IPS-11a (cell line): Measurements from ENCODE around the gene CCDC160.
"Not testable (repeated sequence)": the region's sequence is repeated elsewhere in the genome, so short reads cannot be mapped to it uniquely, and the experiment has no call there.

Source experiments
- H3K4me3 ChIP-seq: one replicate; pipeline ENCODE4 v1.5.1; 2013; ENCODE audit warnings: low read depth, low read length, control low read depth

CCDC160 gene

DNA sequence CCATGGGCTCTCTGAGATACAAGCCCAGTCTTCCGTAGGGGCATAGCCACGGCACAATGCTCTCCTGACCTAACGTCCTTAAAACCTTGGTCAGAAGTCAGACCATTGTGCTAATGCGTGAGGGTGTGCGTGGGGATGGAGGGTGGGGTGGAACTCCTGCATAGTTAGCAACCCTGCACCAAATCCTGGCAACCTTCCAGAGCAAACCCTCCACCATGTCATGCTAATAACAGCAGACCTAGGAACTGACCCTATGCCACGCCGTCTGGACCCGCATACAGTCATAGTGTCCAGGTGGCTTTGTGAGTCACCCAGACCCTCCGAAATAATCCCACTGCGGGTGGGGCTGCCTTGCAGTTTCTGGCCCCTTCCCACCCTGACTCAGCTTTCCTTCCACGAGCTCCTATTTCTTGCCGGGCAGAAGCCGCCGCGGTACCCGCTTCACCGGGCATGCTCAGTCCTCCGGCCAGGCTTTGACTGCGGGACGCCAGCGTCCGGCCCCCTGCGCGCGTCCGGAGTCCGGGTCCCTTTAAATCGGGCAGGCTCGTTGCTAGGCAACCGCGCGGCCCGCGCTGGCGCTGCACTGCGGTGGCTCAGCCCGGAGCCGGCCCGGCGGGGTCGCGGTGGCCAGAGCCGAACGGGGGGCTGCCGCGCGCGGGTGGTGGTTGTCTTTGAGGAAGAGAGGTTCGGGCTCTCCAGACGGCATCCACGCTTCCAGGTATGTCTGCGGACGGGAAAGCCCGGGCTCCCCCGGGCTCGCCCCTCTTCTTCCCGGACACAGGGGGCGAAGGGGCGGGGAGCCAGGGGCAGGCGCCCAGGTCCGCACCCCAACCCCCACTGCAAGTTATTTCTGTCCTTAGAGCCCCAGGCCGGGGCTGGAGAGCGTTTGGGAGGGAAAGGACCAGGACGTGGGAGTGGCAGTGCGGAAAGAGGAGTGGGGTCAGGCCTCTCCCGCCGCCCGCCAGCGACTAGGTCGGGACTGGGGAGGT is at the start of gene CCDC160:
Gene CCDC160, plus strand, starts transcription at position 557 of the 989 bp plus-strand sequence. CDS start 7,619 bp downstream, outside the sequence.
- H3K4me3 ChIP-seq: peak within 1 kb of the TSS; percentile 30

DNA sequence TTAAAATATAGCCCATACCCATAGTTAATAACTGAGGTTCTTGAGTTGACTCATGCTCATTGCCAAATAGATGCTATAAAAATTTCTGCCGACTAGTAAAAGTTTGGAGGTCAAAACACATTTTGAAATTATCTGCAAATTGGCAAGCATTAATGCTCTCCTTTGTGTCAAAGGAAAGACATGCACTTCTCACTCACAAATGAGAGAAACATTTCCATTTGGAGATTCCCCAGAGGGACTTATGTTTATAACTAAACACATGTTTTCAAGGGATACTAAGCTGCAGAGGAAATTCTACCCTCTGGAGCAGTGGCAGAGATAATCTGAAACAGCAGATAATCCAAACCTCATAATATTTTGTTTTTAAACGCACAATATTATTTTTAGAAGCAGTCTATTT is 45.7 kb upstream of the CCDC160 start:
- no peak overlapping the region for H3K4me3 ChIP-seq

DNA sequence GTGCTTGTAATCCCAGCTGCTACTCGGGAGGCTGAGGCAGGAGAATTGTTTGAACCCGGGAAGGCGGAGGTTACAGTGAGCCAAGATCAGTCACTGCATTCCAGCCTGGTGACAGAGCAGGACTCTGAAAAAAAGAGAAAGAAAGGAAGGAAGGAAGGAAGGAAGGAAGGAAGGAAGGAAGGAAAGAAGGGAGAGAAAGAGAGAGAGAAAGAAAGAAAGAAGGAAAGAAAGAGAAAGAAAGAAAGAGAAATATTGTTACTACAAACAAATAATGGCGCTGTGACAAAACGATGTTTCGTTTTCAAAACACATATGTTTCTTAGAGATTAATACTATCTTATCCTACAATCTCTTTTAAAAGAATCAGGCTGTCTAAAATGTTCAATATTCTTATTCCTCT is 42.1 kb upstream of the CCDC160 start:
- H3K4me3 ChIP-seq: no peak overlapping the region

DNA sequence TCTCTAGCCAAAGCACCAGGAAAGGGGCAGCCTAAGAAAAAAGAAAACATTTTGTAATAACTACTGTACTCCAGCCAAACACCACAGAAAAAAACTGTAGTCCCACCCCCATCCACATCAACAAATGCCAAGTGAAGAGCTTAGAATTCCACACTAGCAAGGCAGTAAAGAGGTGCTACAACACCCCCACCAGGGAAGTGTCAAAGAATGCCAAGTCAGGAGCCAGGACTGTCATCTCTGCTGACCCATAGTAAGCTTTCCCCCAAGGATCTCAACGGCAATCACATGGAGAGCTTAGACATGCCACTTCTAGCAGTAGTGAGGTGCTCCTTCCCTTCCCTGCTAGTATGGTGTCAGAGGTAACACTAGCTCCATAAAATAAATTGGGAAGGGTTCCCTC is 34.4 kb upstream of the CCDC160 start:
- H3K4me3 ChIP-seq: no peak overlapping the region

DNA sequence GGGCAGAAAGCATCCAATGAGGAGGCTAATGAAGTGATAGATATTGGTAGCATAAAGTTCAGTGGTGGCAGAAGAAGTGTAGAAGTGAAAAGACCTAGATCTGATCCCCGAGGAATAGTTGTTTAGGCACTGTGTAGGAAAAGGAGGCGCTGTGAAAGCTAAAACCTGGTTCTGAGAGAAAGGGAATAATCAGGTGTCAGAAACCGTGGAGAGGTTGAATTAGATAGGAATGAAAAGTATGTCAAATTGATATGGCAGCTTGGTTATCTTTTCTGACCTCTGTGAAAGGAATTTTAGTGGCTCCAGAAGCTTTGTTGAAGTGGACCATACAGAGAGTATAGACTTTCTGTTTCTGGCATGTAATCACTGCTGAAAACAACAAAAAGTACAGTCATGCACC is 30.8 kb upstream of the CCDC160 start:
- no peak overlapping the region for H3K4me3 ChIP-seq

DNA sequence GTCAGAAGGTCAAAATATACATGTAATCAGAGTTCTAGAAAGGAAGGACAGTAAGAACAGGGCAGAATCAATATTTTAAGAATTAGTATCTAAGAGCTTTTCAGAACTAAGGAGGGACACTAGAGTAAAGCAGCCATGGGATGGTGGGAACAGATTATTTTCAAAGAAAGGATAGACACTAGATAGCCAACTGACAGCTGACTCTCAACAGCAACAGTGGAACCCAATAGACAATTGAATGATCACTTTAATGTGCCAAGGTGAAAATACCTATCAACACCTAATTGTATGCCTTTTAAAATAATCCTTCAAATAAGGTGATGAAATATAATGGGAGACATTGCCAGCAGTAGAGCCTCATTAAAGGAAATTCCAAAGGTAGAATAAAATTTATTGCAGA is 26.5 kb upstream of the CCDC160 start:
- no peak overlapping the region for H3K4me3 ChIP-seq

DNA sequence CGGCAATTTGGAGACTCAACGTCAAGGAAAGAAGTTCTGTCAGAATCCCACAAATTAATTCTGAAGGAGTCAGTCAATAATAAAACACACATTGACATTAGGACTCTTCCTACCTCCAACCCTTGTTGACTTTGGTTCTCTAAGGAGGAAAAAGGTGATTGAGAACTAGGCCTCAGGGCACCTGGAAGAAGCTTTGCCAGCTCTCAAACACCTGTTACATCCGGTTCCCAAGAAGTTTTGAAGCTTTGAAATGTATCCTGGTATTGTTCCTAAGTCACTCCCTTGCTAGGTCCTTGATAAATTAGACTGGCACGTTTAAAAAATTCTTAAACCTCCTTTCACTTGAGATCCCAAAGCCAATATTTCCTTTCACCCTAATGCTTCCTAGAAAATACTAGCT is 1.7 kb upstream of the CCDC160 start:
- no peak overlapping the region for H3K4me3 ChIP-seq

DNA sequence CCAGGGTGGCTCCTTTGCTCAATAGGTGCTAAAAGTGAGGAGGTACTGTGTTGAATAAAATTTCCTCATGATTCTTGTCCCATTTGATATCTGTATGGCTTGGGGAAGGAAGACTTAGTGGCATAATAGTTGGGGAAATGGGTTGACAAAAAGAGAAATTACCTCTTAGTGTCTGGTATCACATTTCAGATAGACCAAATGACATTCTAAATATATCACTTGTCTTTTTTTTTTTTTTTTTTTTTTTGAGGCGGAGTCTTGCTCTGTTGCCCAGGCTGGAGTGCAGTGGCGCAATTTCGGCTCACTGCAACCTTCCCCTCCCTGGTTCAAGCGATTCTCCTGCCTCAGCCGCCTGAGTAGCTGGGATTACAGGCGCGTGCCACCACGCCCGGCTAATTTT is 1.2 kb downstream of the CCDC160 start:
- not testable (repeated sequence) for H3K4me3 ChIP-seq

DNA sequence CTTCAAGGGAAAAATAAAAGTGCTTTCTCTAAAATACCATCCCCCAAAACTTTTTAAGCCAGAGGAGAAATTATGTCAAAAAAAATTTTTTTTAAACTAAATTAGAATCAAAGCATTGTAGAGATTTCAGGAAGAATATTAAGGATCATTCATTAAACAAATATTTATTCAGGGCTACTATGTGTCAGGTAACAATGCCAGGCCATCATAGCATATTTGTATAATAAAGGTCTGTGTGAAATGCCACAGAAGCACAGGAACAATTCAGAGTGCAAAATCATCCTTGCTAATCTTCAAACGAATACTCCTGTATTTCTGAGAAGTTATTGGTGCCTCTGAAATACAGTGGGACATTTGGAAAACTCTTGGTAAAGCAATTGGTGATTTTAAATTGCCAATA is 2.0 kb downstream of the CCDC160 start:
- no peak overlapping the region for H3K4me3 ChIP-seq

DNA sequence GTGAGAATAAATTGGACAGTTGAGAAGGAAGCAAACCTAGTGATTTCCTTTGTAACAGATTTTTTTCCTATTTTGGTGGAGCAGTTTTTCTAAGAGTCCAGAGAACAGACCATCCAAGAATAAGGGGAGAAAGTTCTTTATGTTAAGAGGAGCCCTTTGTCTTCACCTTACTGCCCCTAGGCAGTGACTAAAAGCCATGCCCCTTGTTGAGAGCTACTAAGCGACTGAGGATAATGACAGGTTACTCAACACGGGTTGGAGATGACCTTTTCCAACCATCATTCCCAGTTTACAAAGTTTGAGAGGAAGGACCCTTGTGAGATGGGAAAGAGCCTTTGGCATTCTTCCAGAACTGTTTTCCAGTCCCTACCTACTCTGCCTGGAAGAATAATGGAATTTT is 3.2 kb downstream of the CCDC160 start:
- H3K4me3 ChIP-seq: no peak overlapping the region

DNA sequence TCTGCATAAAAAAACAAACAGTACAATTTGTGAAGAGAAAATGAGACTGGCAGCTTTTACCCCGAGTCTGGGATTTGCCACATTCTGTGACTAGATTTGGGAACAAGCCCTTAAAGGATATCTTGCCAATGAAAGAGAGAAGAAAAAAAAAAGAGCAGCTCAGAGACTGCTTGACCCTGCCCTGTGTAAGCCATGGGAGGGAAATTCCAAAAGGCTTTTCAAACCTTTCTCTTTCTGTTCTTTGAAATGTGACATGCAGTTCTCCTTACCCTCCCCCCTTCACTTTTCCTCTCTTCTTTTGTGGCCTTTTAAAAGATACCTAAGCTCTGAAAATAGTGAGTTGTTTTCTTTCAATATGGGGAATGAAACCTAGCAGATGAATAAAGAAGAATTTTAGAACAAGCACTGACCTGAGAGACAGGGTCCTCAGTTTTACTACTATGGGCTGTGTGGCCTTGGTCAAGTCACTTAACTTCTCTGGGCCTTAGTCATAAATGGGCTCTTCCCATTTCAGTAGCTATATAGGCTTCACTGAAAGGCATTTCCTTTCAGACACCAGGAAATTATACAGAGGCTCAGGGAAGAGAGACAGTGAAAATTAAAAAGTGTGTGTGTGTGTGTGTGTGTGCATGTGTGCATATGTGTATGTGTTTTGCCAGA is 5.1 kb downstream of the CCDC160 start:
- H3K4me3 ChIP-seq: no peak overlapping the region

DNA sequence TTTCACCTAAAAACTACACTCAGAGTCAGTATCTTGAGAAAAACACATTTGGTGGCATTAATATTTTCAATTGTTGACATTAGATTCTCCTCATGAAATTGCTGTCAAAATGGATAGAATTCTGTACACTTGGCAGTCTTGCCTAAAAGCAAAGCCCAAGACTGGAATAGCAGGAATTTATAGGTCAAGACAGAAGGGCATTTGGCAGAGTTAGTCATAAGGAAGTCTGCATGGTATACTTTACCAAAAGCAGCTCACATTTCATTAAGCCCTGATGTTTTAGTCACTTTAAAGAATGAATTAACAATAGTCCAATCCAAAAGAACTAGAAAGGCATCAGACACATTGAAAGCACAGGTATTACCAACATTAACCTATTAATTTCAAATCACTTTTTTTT is 7.1 kb downstream of the CCDC160 start:
- no peak overlapping the region for H3K4me3 ChIP-seq

DNA sequence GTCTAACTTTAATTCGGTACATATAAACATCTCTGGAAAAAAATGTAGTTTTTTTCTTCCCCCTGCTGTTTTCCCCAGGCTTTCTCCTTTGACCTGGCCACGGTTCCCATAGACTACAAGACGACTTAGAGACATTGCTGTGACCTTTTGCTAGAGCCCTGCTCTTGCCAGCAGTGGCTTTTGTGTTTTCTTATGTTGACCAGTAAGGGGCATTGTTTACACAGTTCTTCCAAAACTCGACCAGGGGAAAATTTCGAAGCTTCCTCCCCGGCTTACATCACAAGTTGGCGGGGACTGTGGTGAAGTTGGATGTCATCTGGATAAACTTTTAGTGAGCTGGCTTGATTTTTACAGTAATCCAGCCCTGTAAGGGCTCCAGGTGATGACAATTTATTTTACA is 9.3 kb downstream of the CCDC160 start:
- H3K4me3 ChIP-seq: no peak overlapping the region

DNA sequence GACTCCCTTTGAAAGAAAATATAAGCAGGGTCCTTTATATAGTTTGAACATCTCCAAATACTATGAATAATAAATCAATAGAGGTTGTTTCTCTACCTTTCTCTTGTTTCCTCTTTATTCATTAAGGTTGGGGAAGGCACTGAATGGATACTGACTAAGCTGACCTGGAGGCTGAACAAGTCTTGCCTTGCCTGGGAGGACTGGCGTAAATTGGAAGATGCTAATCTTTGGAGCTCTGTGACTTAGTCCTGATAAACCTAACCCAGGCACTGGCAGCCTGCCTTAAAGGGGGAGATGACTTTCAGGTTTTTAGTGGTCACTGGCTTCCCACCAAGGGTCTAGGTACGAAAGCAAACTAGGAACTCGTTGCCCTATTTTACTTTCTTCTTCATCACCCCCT is 10.5 kb downstream of the CCDC160 start:
- no peak overlapping the region for H3K4me3 ChIP-seq

DNA sequence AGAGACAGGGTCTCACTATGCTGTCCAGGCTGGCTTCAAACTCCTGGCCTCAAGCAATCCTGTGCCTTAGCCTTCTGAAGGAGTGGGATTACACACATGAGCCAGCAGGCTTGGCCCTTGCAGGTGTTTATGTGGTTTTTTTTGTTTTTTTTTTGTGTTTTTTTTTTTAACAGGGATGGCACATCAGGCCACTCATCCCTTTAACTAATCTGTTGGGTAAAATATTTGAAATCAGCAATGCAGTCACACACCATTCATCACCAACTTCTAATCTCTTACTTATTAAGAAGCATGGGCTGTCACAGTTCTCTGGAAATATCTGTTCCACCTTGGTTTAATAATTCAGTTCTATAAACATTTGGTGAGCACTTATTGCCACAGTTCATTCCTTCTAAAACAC is 12.3 kb downstream of the CCDC160 start:
- H3K4me3 ChIP-seq: no peak overlapping the region

DNA sequence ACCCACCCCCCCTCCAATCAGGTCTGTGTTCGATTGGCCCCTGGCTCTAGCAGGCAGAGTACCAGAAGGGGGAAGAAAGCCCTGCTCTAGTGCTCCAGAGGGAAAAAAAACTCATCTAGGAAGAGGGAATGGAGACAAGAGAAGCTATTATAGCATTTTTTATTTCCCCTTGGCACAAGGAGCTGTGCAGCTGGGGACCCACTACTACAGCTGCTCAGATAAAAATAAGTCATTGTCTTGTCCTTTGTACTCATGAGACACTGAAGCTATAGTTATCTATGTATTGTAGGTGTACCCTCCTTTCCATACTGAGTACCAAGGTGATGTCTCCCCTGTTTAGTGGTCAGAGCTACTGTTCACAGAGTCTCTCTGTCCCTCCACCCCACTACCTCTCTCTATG is 14.3 kb downstream of the CCDC160 start:
- no peak overlapping the region for H3K4me3 ChIP-seq

DNA sequence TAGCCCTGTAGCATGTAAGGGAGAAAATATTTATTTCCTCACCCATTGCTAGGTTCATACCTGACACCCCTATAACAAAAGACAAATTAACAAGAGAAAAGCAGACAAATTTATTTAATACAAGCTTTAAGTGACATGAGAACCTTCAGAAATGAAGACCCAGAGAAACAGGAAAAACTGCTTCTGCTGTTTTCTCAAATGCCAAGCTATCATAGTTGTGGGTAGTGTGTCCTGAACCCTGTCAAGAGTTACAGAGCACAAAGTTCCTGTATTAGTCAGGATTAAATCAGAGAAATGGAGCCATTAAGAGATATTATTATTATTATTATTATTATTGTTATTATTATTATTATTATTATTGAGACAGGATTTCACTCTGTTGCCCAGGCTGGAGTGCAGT is 17.5 kb downstream of the CCDC160 start:
- H3K4me3 ChIP-seq: no peak overlapping the region

DNA sequence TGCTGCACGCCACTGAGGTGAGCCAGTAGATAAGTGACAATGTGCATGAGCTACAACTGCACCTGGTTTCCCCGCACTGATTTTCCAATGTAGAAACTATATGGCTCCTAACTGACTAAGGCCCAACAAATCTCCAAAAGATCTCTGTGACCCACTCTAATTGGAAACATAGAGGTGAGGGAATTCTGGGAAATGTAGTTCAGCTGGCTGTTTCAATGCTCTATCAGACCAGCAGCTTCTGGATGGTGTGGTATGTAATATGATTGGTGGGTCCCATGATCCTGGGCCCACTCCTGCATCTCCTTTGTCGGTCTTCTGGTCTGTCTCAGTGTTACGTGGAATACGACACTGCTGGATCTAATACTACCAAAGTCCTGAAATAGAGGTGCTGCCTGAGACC is 18.6 kb downstream of the CCDC160 start:
- H3K4me3 ChIP-seq: no peak overlapping the region

DNA sequence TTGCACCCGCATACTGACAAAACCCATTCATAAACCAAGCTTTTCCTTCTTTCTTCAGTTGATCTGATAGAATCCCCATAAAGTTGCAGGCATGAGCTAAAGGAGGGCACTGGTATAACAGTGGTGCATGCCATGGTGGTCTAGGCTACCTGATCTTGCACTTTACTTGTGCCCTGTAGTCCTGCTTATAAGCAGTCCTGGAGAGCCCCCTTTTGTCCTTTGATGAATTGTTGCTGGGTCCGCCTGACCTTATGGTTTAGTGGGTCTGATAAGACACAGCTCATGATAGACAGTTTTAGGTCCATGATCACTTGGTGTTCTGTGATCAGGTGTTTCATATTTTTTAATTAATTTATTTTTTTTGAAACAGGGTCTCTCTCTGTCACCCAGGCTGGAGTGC is 19.7 kb downstream of the CCDC160 start:
- no peak overlapping the region for H3K4me3 ChIP-seq

DNA sequence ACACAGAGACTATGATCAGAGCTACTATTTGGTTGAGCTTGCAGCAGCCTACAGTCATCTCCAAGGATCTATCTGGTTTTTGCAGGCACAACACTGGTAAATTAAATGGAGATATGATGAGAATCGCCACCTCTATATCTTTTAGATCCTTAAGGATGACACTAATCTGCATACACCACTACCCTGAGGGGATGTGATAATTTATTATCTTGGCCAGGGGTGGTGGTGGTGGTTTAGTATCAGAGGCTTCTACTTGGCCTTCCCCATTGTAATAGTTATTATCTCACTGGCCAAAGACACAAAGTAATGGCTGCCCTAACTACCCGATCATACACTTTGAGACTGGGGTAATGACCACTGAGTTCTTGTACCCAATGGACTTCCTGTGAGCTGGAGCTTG is 21.2 kb downstream of the CCDC160 start:
- H3K4me3 ChIP-seq: no peak overlapping the region

DNA sequence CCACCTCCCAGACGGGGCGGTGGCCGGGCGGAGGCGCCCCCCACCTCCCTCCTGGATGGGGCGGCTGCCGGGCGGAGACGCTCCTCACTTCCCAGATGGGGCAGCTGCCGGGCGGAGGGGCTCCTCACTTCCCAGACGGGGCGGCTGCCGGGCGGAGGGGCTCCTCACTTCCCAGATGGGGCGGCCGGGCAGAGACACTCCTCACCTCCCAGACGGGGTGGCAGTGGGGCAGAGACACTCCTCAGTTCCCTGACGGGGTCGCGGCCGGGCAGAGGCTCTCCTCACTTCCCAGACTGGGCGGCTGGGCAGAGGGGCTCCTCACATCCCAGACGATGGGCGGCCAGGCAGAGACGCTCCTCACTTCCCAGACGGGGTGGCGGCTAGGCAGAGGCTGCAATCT is 49.0 kb downstream of the CCDC160 start:
- not testable (repeated sequence) for H3K4me3 ChIP-seq

DNA sequence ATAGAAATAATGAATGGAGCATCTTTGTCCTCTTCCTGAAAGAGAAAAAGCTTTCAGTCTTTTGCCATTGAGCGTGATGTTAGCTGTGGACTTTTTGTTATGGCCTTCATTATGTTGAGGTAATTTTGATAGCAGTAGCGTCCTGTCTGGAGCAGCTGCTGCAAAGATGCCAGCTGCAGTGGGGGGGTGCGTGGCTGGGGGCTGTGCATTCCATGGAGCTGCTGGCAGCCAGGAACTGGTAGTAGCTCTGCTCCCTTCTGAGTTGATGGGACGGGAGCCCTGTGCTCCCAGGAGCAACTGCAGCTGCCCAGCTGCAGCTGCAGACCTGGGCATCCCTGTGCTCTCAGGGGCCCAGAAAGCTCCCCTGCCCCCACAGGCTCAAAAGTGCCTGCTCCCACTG is 50.4 kb downstream of the CCDC160 start:
- no peak overlapping the region for H3K4me3 ChIP-seq
